Suppressor macrophage (primary cell): Measurements from ENCODE around the gene BPIFB2.

ENCODE experiments used
- DNase-seq, 4 experiments: peaks; one replicate each; pipeline ENCODE4 v3.0.0-alpha.2; 2020 to 2022

BPIFB2 gene

DNA sequence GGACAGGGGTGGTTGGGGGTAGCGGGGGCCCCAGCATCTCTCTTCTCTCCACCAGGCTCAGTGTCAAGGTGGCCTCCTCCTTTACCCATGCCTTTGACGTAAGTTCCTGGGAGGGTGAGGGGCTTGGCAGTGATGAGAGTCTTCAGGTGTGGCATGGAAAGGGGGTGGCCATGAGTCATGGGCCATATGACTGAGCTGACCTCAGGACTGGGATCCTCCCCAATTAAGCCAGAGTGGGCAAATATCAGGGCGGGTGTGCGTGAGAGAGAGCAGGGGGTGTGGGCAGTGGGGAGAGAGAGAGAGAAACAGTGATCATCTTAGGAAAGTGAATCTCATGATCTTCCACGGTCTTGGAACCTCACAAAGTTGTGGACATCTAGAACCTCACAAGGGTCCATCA lies 63.7 kb downstream of the BPIFB2 start:
- no peak for DNase-seq

GRCh38 chr20:33072362-33072761 lies 64.9 kb downstream of the BPIFB2 start:
- no peak for DNase-seq

DNA sequence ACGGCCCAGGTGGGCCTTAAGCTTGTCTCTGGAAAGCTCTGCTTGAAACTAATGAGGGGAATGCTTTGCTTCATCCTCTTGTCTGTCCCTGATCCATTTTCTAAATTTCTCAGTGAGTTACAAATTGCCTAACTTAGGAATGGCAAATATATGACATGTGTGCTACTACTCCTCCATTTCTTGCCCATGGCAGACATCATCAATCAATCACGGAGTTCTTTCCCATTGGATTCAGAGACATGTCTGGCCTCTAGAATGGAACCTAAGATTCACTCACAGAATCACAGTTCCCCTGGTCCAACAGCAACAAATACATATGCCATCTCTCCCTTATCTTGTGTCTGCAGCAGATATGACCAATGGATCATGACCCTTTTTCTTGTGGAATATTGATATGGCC lies 65.3 kb downstream of the BPIFB2 start:
- no peak for DNase-seq
